PC-9 (cell line): ENCODE data around the gene RTN4R. TPM values are rescaled to one million over a fixed set of nuclear protein-coding genes. Genes with fewer than 3 reads are reported as not detected.

ENCODE experiments used
- BruUV-seq: library from RNA; stranded (reverse); fragments of 400-500 nt; replicated peaks from 2 replicates; lab custom pipeline; 2021; lab: Mats Ljungman, UMichigan
- CTCF ChIA-PET: fragments of 300-600 bp; sonication (Branson Sonifier 250); formaldehyde crosslinking; loops from one replicate; lab custom pipeline; 2022; ENCODE audit warnings: antibody characterized with exemption; lab: Charles Lee
- POLR2A ChIA-PET: fragments of 300-600 bp; sonication (Branson Sonifier 250); formaldehyde crosslinking; loops from one replicate; lab custom pipeline; 2022; ENCODE audit warnings: antibody characterized with exemption; ENCODE audit not compliant: unreplicated experiment; lab: Charles Lee
- DNase-seq, 2 experiments: peaks; one replicate each; pipeline versions ENCODE4 v3.0.0 to v3.0.0-alpha.2; 2015 to 2022; ENCODE audit warnings: mixed read lengths in 1 of 2
- H2AFZ ChIP-seq: fragments of 200-600 bp; sonication (generic); 2 replicates; pipeline ENCODE4 v1.8.1; 2017; ENCODE audit warnings: antibody characterized with exemption
- H3F3A ChIP-seq: fragments of 200-600 bp; sonication (generic); 2 replicates; pipeline ENCODE4 v1.8.1; 2017; ENCODE audit warnings: antibody characterized with exemption, mild to moderate bottlenecking, low read depth; ENCODE audit not compliant: insufficient read depth
- H3K27ac ChIP-seq: fragments of 200-600 bp; sonication (generic); 2 replicates; pipeline ENCODE4 v1.6.1; 2016; ENCODE audit warnings: mixed run types
- H3K27me3 ChIP-seq: fragments of 200-600 bp; sonication (generic); 2 replicates; pipeline ENCODE4 v1.6.1; 2016; ENCODE audit warnings: low read depth, mixed run types; ENCODE audit not compliant: insufficient read depth
- H3K36me3 ChIP-seq: fragments of 200-600 bp; sonication (generic); 2 replicates; pipeline ENCODE4 v1.6.1; 2016; ENCODE audit warnings: low read depth, mixed run types
- H3K4me1 ChIP-seq: fragments of 200-600 bp; sonication (generic); replicated peaks from 2 replicates; pipeline ENCODE4 v1.6.1; 2016; ENCODE audit warnings: mixed run types; ENCODE audit not compliant: insufficient read depth
- H3K4me2 ChIP-seq: fragments of 200-600 bp; sonication (generic); 2 replicates; pipeline ENCODE4 v1.6.1; 2017; ENCODE audit warnings: mixed run types
- H3K4me3 ChIP-seq: fragments of 200-600 bp; sonication (generic); 2 replicates; pipeline ENCODE4 v1.6.1; 2016; ENCODE audit warnings: mixed run types
- H3K79me2 ChIP-seq: fragments of 200-600 bp; sonication (generic); 2 replicates; pipeline ENCODE4 v1.6.1; 2017; ENCODE audit warnings: low read depth, mixed run types
- H3K9me2 ChIP-seq: fragments of 200-600 bp; sonication (generic); 2 replicates; pipeline ENCODE4 v1.8.1; 2017; ENCODE audit warnings: mild to moderate bottlenecking; ENCODE audit not compliant: insufficient read depth
- H3K9me3 ChIP-seq: fragments of 200-600 bp; sonication (generic); 2 replicates; pipeline ENCODE4 v1.8.1; 2016; ENCODE audit warnings: low read depth; ENCODE audit not compliant: insufficient read depth
- H4K20me1 ChIP-seq: fragments of 200-600 bp; sonication (generic); 2 replicates; pipeline ENCODE4 v1.8.1; 2017; ENCODE audit not compliant: insufficient read depth
- CTCF ChIP-seq: fragments of 200-600 bp; sonication (generic); conservative IDR thresholded peaks from 2 replicates; pipeline ENCODE4 v1.6.1; 2017; ENCODE audit warnings: mixed run types, antibody characterized with exemption, mild to moderate bottlenecking, moderate library complexity
- EZH2 ChIP-seq: fragments of 200-600 bp; sonication (generic); IDR thresholded peaks from 2 replicates; pipeline ENCODE4 v1.8.0; 2017; ENCODE audit warnings: antibody characterized with exemption, low read depth
- intact Hi-C: fragments of 100-400 bp; cut with micrococcal nuclease; formaldehyde crosslinking; loops from one replicate; pipeline ENCODE4 v1.10.0; 2022; ENCODE audit not compliant: unreplicated experiment
- total RNA-seq: library from RNA; stranded (reverse); gene quantifications from 2 replicates; pipeline ENCODE4 v1.2.3, GENCODE V29; 2021

RTN4R gene
- total RNA-seq, 1 experiment from 2014 or later = 5.0 TPM

GRCh38 chr22:20243176-20243536 lies 25.0 kb downstream of the RTN4R start:
- Histone ChIP-seq H3K4me3 (no peak overlapping the region), H3K4me1 (no peaks in the 10 kb centered on the region)
- DNase-seq = no peak

GRCh38 chr22:20242393-20243175 lies 25.5 kb downstream of the RTN4R start:
- no peaks in the 10 kb centered on the region for H3K9me2 ChIP-seq
- TF ChIP-seq EZH2 (no peak), CTCF (no peak)
- no peak overlapping the region for H2AFZ ChIP-seq
- CTCF ChIA-PET = no interaction called here
- H3K79me2 ChIP-seq = no peaks in the 10 kb centered on the region
- H4K20me1 ChIP-seq = no peaks in the 10 kb centered on the region
- no peak overlapping the region for H3K4me2 ChIP-seq
- H3K27ac ChIP-seq = no peak overlapping the region
- POLR2A ChIA-PET = no interaction called here
- intact Hi-C loops = no loop called here
- DNase-seq = no peak
- no TSS peak for BruUV-seq
- H3F3A ChIP-seq = no peaks in the 10 kb centered on the region
- H3K4me1 ChIP-seq = no peaks in the 10 kb centered on the region
- no peaks in the 10 kb centered on the region for H3K27me3 ChIP-seq
- H3K4me3 ChIP-seq = no peak overlapping the region
- H3K36me3 ChIP-seq = no peaks in the 10 kb centered on the region
- no peaks in the 10 kb centered on the region for H3K9me3 ChIP-seq

More at GRCh38 chr22:20243176-20243536, 25.0 kb downstream of the RTN4R start:
- Histone ChIP-seq H3K36me3 (no peaks in the 10 kb centered on the region), H3K27me3 (no peaks in the 10 kb centered on the region), H2AFZ (no peak overlapping the region), H3K9me2 (no peaks in the 10 kb centered on the region), H4K20me1 (no peaks in the 10 kb centered on the region), H3F3A (no peaks in the 10 kb centered on the region), H3K9me3 (no peaks in the 10 kb centered on the region), H3K79me2 (no peaks in the 10 kb centered on the region), H3K4me2 (no peak overlapping the region), H3K27ac (no peak overlapping the region)
- TF ChIP-seq CTCF (no peak), EZH2 (no peak)
- no TSS peak for BruUV-seq
- intact Hi-C loops = no loop called here
- CTCF ChIA-PET = no interaction called here
- POLR2A ChIA-PET = no interaction called here

- H3K9me3 ChIP-seq = no peaks in the 10 kb centered on the region
- H3K27me3 ChIP-seq = no peaks in the 10 kb centered on the region
- no peak overlapping the region for H3K4me2 ChIP-seq
- H3K9me2 ChIP-seq = no peaks in the 10 kb centered on the region
- no peak overlapping the region for H3K27ac ChIP-seq
- H4K20me1 ChIP-seq = no peaks in the 10 kb centered on the region
- no peaks in the 10 kb centered on the region for H3K79me2 ChIP-seq
- no peak overlapping the region for H3K4me3 ChIP-seq
- intact Hi-C loops = no loop called here
- H3F3A ChIP-seq = no peaks in the 10 kb centered on the region
- H2AFZ ChIP-seq = no peak overlapping the region
- H3K4me1 ChIP-seq = no peaks in the 10 kb centered on the region
- DNase-seq = peak in 1 of 2 experiments; percentile 11
- no peak for TF ChIP-seq EZH2
- TF ChIP-seq CTCF = no peak
- no TSS peak for BruUV-seq
- ChIA-PET POLR2A (no interaction called here), CTCF (no interaction called here)
- no peaks in the 10 kb centered on the region for H3K36me3 ChIP-seq
These were observed 26.3 kb downstream of the RTN4R start for GRCh38 chr22:20241579-20242392.
